ENCODE results near the gene ZNF124.

DNA sequence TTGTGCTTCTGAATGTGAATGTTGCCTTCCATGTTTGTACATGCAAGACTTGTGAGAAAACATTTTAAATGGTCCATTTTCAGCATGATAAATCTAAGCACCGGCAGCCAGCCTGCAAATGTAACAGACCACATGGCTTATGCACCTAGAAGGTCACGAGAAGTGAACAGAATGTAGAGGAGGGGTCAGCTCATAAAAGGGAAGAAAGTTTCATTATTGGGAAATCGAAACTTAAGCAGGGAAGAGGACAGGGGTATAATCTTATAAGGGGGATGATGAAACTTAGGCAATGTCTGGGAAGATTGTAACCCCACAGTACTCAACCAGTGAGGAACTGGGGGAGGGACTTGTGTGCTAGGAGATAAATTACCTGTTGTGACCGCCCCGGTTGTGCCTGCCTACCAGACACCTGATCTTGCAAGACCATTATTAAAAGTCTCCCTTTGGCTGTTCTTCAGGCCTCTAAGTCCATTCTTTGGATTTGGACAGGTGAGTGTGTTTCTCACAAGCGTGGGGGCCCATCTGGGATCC is 46.4 kb upstream of the ZNF124 start:
- no peak for TF ChIP-seq POLR2AphosphoS5 (IDR thresholded peaks at IDR 0.05)
- TF ChIP-seq, protein P1, sequence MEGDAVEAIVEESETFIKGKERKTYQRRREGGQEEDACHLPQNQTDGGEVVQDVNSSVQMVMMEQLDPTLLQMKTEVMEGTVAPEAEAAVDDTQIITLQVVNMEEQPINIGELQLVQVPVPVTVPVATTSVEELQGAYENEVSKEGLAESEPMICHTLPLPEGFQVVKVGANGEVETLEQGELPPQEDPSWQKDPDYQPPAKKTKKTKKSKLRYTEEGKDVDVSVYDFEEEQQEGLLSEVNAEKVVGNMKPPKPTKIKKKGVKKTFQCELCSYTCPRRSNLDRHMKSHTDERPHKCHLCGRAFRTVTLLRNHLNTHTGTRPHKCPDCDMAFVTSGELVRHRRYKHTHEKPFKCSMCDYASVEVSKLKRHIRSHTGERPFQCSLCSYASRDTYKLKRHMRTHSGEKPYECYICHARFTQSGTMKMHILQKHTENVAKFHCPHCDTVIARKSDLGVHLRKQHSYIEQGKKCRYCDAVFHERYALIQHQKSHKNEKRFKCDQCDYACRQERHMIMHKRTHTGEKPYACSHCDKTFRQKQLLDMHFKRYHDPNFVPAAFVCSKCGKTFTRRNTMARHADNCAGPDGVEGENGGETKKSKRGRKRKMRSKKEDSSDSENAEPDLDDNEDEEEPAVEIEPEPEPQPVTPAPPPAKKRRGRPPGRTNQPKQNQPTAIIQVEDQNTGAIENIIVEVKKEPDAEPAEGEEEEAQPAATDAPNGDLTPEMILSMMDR (IDR thresholded peaks at IDR 0.05), result no peak
- no peak for TF ChIP-seq POLR2A (IDR thresholded peaks at IDR 0.05)

Measured in gastroesophageal sphincter (tissue), 3 donors.